GM21390 (cell line): Measurements from ENCODE around the gene CCDC85B.

Experiments used
- ATAC-seq: cut with Tn5 transposase; IDR thresholded peaks from one replicate; pipeline ENCODE4 v1.9.1; 2021; ENCODE audit not compliant: unreplicated experiment

Gene CCDC85B

GRCh38 chr11:65868076-65868667 is 22.3 kb upstream of the CCDC85B start:
- no peak for ATAC-seq

- ATAC-seq: no peak
Observed at GRCh38 chr11:65868907-65869306, 21.6 kb upstream of the CCDC85B start.

- no peak for ATAC-seq
Observed at GRCh38 chr11:65869643-65870306, 20.7 kb upstream of the CCDC85B start.

DNA sequence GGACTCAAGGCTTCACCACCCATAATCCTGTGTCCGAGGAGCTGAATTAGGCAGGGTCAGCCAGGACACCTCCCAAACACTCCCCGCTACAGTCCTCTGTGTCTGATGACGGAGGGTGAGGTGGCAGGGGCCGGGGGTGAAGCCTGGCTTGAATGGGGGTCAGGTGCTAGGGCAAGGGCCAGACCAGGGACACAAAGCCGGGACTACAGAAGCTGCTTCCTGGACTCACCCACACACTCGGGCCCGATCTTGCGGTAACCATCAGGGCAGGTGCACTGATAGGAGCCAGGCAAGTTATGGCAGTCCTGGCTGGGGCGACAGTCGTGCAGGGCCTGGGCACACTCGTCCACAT is 20.2 kb upstream of the CCDC85B start:
- ATAC-seq: no peak

GRCh38 chr11:65870706-65871681 is 19.5 kb upstream of the CCDC85B start:
- no peak for ATAC-seq

- ATAC-seq: no peak
Observed at GRCh38 chr11:65871811-65872548, 18.5 kb upstream of the CCDC85B start.

DNA sequence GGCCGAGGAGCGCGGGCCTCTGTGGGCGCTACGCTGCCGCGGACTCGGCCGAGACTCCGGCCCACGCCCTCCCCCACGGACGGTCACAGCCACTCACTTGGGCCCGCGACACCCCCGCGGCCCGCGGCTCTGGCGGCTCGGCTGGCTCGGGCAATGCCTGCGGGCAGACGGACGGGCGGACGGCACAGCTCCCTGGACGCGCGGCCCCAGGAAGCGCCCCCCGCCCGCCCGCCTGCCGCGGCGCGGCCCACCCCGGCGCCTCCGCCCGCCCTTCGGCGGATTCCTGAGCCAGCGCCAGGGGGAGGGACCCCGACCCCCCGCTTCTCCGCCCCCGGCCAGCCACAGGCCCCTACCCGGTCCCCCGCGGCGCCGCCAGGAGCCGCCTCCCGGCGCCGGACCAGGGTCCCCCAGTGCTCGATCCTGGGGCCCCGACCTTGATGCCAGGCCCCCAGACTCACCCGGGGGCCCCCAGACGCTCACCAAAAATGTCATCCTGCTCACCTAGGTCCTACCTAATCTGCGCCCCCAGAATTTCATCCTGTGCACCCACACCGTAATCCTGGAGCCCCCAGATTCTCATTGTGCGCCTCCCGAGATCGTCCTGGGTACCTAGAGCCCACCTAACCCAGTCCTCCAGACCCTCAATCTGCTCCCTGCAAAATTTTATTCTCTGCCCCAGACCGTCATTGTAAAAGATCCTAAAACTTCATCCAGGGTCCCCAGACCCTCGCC is 17.7 kb upstream of the CCDC85B start, which contains the start of gene EFEMP2:
TSS of gene EFEMP2 (minus strand) at position 215 of the 732 bp plus-strand sequence. CDS start 446 bp downstream, outside the sequence.
- no peak for ATAC-seq

- ATAC-seq: peak; percentile 65
Observed at GRCh38 chr11:65873318-65874156, 16.9 kb upstream of the CCDC85B start.

DNA sequence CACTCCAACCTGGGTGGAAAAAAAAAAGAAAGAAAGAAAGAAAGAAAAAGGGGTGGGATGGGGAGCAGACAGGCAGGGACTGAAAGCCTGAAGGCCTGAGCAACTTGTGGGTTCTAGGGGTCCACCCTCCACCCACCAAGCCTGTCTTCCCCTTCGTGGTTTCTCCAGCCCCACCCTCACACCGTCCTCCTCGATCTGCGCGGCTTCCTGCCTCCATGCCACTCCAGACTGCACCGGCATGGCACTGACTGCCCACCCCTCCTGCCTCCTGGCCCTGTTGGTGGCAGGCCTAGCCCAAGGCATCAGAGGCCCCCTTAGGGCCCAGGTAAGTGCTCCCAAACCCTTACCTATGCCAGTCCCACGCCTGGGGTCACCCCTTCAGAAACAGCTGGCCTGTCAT is 10.9 kb upstream of the CCDC85B start, which contains the start of gene CTSW:
TSS of gene CTSW (plus strand) at position 221 of the 400 bp plus-strand sequence. CDS start at position 239, 18 bp downstream.
- no peak for ATAC-seq

GRCh38 chr11:65880027-65880426 is 10.4 kb upstream of the CCDC85B start:
- ATAC-seq: no peak

DNA sequence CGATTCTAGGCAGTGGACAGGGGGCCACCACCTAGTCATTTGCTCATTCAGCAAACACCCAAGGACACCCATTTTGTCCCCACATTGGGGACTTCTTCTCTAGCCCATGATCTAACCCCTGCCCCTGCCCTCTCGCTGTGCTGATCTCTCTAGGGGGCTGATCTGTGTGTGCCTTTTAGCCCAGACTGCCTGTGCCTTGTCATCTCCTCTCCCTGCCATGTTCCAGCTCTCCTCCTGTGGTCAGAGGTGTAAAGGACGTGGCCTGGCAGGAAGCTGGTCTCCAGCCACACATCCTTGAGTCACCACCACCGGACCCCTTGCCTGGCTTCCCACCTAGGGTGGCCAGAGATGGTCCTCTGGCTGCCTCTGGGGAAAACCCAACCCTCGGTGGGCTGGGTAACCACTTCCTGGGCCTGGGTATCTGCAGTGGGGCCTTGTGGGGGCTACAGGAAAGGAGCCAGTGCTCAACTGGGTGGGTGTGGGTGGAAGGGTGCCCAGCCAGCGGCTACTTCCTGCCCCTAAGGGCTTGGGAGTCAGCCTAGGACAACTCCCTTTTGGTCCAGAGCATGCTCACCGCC is 9.5 kb upstream of the CCDC85B start:
- ATAC-seq: no peak

- no peak for ATAC-seq
Observed at GRCh38 chr11:65882120-65883057, 8.1 kb upstream of the CCDC85B start.

DNA sequence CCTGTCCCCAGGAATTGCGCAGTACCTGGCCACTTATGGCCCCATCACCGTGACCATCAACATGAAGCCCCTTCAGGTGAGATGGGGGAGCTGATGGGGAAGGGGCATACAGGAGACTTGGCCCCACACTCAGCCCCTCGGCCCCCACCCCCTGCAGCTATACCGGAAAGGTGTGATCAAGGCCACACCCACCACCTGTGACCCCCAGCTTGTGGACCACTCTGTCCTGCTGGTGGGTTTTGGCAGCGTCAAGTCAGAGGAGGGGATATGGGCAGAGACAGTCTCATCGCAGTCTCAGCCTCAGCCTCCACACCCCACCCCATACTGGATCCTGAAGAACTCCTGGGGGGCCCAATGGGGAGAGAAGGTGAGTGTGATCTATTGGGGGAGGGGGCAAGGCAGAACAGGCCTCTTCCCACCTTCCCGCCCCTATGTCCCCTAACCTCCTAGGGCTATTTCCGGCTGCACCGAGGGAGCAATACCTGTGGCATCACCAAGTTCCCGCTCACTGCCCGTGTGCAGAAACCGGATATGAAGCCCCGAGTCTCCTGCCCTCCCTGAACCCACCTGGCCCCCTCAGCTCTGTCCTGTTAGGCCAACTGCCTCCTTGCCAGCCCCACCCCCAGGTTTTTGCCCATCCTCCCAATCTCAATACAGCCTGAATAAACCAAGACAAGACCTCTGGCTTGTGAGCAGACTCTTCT is 7.3 kb upstream of the CCDC85B start:
- ATAC-seq: no peak

- ATAC-seq: no peak
Observed at GRCh38 chr11:65883786-65884715, 6.4 kb upstream of the CCDC85B start.

GRCh38 chr11:65884716-65885092 is 5.8 kb upstream of the CCDC85B start:
- no peak for ATAC-seq

DNA sequence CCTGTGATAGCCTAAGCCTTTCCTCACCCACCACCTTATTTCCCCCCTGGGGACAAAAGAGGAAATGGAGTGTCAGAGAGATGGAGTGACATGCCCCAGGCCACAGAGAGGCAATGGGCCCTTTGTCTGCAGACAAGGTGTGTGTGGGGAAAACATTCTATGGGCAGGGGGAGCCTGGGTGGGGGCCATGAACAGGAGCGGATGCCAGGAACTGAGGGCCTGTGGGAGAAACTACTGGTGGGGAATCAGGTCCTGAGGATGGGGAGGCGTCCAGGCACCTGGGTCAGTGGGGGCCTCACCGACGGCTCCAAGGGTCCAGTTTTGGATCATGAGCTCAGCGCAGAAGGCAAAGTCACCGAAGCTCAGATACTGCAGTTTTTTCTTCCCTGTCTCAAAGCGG is 5.2 kb upstream of the CCDC85B start:
- no peak for ATAC-seq
